ENCODE data around the gene GAB2.

- no peak for TF ChIP-seq CTCF (IDR thresholded peaks at IDR 0.05)
- no peak for TF ChIP-seq POLR2A (IDR thresholded peaks at IDR 0.05)
Measured at GRCh38 chr11:78196661-78197091, 220.9 kb downstream of the GAB2 start.

All from thyroid gland (tissue), 4 donors.